Mononuclear cell (primary cell): ENCODE results near the gene IL17RD. TPM values are rescaled to one million over a fixed set of nuclear protein-coding genes. Genes with fewer than 3 reads are reported as not detected.

Source experiments
- H3K27me3 ChIP-seq: 2 replicates; pipeline ENCODE4 v1.6.0; 2011; ENCODE audit warnings: low read length, control low read depth; ENCODE audit not compliant: insufficient read depth
- H3K4me1 ChIP-seq: 2 replicates; pipeline ENCODE4 v1.5.1; 2011; ENCODE audit warnings: mild to moderate bottlenecking, low read length, control low read depth; ENCODE audit not compliant: insufficient read depth
- H3K4me3 ChIP-seq: 2 replicates; pipeline ENCODE4 v1.5.1; 2011; ENCODE audit warnings: mild to moderate bottlenecking, low read length, moderate library complexity
- H3K9me3 ChIP-seq: 2 replicates; pipeline ENCODE4 v1.5.1; 2011; ENCODE audit warnings: low read depth, mild to moderate bottlenecking, control low read depth, low read length
- total RNA-seq: library from RNA; depleted of rRNA; stranded (reverse); fragments of >200 nt; gene quantifications from one replicate; pipeline ENCODE4 v1.2.3, GENCODE V29; 2012

Gene IL17RD
- total RNA-seq, 1 donor = under 0.01 TPM

DNA sequence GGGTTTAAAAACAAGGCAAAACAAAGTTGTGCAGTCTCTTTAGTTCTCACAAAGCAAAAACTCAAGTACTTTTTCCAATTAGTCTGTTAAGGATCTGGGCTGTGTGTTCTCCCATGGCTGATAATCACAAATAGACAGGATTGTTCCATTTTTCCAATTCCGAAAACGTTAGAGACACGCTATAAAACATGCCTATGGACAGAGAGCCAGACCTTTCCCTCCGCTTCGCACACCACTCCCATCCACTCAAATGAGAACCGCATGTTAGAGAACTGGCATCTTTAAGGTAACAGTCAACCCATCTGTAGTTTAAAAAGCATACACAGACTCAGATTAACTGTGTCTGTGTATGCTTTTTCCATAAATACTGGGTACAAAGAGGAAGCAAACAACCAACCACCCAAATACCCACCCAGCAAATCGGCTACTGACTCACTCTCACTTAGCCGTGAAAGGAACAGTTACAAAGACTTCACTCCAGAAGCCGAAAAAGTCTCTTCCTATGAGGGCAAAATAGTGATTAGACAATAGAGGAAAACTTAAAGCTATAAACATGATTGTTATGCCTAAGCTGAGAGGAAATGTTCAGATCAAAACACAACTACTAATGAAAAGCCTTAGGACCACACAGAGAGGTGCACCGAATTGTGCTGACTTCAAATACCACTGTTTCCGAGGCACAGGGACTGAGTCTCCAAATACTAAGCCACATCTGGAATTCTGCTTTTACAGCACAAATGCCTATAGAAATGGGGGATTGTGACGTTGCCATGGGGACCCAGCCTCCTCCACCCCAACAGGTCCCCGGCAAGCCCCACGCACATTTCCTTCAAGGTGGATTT, 36.1 kb downstream of the IL17RD start:
- H3K9me3 ChIP-seq = no peaks in the 10 kb centered on the region
- H3K4me1 ChIP-seq = no peaks in the 10 kb centered on the region
- H3K4me3 ChIP-seq = no peak overlapping the region
- no peaks in the 10 kb centered on the region for H3K27me3 ChIP-seq

DNA sequence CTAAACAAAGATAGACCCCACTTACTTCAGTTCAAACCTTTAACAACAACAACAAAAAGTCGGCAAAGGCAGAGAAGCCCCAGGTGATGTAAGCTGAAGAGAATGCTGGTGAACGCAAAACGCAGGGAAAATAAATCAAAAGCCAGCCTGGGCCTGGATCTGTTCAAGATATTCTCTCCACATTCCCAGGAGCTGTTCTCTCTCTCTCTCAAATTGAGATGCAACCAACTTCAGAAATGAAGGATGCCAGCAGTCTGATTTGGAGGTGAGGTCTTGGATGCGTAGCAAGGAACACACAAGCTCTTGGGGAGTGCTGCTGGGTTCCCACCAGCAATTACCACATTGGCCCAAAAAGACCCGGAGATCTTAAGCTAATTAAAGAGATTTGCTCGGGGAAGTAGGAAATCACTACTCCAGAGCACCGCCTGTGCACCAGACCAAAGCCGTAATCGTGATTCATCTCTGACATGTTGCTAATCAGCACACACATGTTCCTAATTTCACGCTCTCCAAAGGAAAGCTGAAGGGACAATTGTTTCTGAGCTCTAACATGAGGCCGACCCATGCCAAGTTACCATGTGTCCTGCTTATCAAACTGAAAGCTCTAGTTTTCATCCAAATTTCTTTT, 37.1 kb downstream of the IL17RD start:
- Histone ChIP-seq H3K4me3 (no peak overlapping the region), H3K4me1 (no peaks in the 10 kb centered on the region), H3K27me3 (no peaks in the 10 kb centered on the region), H3K9me3 (no peaks in the 10 kb centered on the region)

DNA sequence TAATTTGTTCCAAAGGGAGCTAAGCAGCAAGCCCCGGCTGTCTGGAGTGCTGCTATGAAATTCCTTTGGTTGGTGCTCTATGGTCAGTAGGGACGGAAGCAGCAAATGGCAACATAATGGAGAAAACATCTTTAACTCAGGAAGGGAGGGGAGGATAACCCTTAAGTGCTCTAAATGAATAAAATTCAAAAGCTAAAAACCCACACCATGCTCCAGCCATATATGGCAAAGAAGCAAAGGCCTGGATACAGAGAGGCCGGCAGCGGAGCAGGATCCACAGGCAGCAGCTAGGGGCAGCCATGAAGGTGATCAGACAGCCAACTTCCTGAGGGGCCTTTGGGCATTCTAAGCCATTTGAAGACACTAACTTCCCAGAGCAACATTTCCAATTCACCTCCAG, 38.9 kb downstream of the IL17RD start:
- Histone ChIP-seq H3K4me1 (no peaks in the 10 kb centered on the region), H3K9me3 (no peaks in the 10 kb centered on the region), H3K4me3 (no peak overlapping the region), H3K27me3 (no peaks in the 10 kb centered on the region)

DNA sequence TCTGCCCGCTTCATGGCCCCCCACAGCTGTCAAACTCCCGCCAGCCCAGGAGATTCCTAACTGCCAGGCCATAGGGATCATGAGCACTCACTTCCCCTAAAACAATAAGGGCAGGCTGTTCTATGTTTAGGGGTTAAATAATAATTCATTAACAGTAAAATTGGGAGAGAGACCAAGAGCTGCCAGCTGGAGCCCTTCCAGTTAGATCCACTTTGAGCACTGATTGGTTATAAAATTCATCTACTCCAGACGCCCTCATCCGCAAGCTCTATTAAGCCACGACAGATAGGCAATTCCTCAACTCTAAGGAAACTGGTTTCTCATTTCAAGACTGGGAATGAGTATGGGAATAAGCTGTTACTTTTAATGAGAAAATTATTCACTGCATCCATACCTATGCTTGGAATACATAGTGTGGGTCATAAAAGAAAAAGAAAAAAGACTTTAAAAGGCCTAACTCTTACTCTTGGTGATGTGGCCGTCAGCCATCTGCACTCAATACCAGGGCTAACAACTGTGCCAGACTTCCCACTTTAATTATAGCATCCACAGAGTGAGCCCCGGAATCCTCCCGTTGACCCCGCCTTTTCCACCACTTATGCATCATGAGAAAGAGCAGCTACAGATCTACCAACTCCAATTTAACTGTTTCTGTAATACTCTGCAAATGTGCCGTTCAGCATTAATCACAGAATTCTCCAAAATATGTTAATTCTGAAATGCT, 44.5 kb downstream of the IL17RD start:
- no peaks in the 10 kb centered on the region for H3K4me1 ChIP-seq
- H3K9me3 ChIP-seq = no peaks in the 10 kb centered on the region
- no peak overlapping the region for H3K4me3 ChIP-seq
- no peaks in the 10 kb centered on the region for H3K27me3 ChIP-seq

DNA sequence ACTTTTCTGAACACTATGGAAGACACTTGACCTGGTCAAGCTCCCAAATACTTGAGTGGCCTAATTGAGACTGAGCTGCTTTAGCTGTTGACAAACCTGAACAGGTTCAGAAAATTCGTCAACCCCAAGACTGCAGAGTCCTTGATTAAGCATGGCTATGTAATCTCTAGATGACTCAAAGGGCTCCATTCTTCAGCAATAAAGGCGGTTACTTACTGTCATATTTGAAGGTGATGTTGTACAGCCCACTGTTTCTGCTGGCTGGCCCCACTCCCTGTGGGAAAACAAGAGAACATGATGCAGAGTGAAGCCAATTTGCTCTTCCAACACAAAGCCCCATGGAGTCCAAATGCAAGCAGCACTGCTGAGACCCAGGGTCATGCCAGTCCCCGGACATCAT, 45.1 kb downstream of the IL17RD start:
- Histone ChIP-seq H3K27me3 (no peaks in the 10 kb centered on the region), H3K9me3 (no peaks in the 10 kb centered on the region), H3K4me3 (no peak overlapping the region), H3K4me1 (no peaks in the 10 kb centered on the region)

DNA sequence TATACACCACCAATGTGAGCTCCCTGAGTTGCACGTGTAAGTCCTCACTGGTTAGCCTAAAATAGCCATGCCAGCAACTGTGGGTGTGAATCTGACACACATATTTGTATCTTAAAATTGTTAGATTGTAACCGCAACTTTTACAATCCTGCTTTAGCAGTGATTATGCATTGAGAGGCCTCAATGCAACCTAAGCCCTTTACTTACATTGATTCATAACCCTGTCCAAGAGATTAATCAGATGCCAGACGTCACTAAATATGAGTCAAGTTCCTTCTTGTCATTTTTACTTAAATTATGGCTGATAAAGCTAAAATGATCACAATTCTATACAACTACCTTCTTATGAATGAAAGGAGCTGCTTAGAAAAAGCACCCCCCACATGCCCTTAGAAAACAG, 46.9 kb downstream of the IL17RD start:
- Histone ChIP-seq H3K9me3 (no peaks in the 10 kb centered on the region), H3K4me3 (no peak overlapping the region), H3K27me3 (no peaks in the 10 kb centered on the region), H3K4me1 (no peaks in the 10 kb centered on the region)

DNA sequence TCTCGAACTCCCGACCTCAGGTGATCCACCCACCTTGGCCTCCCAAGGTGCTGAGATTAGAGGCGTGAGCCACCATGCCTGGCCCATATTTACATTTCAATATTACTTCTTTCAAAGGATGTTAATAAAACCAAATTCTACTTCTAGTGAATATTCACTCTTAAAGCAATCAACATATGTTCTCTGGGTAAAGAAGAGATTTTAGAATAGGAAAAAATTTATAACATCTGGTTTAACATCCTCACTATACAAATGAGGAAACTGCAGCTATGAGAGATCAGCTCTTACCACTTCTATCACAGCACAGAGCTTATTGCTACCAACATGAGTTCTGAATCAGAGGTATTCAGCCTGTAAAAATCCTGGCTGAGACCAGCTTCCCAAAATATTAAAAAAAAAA, 48.7 kb downstream of the IL17RD start:
- Histone ChIP-seq H3K4me1 (no peaks in the 10 kb centered on the region), H3K4me3 (no peak overlapping the region), H3K9me3 (no peaks in the 10 kb centered on the region), H3K27me3 (no peaks in the 10 kb centered on the region)

DNA sequence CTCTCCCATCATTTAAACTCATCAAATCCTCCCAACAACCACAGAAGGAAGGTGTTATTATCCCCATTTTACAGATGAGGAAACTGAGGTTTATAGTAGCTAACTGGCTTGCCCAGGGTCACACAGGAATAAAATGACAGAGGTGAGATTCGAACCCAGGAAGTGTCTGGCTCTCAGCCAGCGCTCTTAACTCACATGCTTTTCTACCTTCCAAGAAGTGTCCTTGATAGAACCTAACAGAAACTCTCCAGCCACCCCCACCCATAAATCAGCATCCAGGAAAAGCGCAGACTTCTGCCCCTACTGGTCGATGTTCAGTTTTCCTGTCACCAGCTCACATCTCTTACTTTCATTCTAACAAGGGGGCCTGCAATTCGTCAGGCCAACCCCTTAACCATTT, 52.9 kb downstream of the IL17RD start:
- Histone ChIP-seq H3K9me3 (no peaks in the 10 kb centered on the region), H3K4me1 (no peaks in the 10 kb centered on the region), H3K27me3 (no peaks in the 10 kb centered on the region), H3K4me3 (no peak overlapping the region)

DNA sequence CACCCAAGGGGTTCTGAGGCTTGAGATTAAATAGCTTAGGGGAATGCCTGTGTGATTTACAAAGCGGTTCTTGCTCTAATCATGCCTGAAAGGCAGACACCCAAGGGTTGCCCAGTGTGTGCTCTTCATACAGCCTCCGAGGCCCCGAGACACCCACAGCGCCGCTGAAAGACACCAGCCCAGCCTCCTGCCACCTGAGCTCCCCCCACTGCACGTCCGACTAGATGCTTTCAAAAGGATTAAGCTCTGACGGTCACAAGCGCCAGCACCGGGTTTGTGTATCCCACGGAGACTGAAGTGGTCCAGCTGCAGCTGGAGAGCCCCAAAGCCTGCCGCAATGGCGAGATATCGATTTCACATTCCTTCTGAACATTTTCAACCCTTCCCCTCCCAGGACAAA, 54.4 kb downstream of the IL17RD start:
- no peak overlapping the region for H3K4me3 ChIP-seq
- H3K27me3 ChIP-seq = no peaks in the 10 kb centered on the region
- no peaks in the 10 kb centered on the region for H3K4me1 ChIP-seq
- H3K9me3 ChIP-seq = no peaks in the 10 kb centered on the region

DNA sequence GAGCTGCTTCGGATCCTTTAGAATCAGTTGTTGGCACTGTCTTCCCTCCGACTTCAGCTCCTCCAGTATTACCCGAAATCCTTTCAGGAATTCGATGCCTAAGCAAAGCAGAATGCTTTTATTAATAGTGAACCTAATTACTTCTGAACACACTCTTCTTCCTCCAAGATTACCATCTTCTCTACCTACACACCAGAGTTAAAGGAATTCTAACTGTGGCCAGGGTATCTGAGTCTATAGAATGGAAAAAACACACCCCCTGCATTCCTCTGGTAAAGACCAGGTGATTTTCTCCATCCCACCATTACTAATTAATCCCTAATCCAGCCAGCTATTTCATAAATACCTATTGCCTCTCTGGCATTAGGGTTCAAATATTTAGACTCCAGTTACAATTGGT, 54.9 kb downstream of the IL17RD start:
- Histone ChIP-seq H3K27me3 (no peaks in the 10 kb centered on the region), H3K4me1 (no peaks in the 10 kb centered on the region), H3K4me3 (no peak overlapping the region), H3K9me3 (no peaks in the 10 kb centered on the region)

DNA sequence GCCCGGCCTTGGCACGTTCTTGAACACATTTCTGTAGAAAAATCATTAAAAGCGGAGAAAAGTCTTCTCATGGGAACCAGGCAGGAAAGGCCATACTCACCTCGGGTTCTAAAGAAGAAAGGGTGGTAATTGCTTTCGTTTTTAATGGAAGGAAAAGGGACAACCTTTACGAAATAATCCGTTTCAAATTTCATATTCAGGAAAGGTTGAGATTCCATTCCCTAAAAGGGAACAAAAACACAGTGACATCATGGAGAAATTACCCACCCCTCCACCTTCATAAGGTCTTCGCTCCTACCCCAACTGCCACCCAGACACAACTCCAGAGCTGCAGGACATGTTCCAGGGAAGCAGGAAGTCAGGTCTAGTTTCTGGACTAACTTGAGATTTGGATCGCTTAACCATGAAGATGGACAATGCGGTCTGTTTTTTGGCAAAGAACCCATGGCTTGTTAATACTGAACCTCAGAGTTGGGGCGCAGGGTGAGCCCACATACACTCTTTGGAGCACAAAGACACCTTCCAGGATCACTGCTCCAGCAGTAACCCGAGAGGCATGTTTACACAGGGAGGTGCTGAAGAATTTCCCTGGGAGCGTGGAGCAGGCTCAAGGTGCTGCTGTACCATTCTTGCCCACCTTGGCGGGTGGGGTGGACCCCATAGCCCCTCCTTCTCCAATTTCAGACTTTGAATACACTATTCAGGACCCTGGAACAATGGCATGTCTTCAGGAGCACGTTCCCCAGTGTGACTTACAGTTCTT, 55.5 kb downstream of the IL17RD start:
- H3K9me3 ChIP-seq = no peaks in the 10 kb centered on the region
- H3K27me3 ChIP-seq = no peaks in the 10 kb centered on the region
- no peaks in the 10 kb centered on the region for H3K4me1 ChIP-seq
- H3K4me3 ChIP-seq = no peak overlapping the region

DNA sequence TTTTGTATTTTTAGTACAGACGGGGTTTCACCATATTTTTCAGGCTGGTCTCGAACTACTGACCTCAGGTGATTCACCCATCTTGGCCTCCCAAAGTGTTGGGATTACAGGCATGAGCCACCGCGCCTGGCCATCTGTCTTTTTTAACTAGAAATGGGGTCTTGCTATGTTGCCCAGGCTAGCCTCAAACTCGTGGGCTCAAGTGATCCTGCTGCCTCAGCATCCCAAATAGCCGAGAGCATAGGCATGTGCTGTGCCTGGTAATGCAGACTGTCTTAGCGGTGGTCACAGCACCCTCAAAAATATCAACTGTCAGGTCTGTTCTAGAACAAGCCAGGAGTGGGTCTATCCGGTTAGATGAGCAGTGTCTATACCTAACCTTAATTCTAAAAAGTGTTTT, 56.5 kb downstream of the IL17RD start:
- Histone ChIP-seq H3K9me3 (no peaks in the 10 kb centered on the region), H3K27me3 (no peaks in the 10 kb centered on the region), H3K4me1 (no peaks in the 10 kb centered on the region), H3K4me3 (no peak overlapping the region)

DNA sequence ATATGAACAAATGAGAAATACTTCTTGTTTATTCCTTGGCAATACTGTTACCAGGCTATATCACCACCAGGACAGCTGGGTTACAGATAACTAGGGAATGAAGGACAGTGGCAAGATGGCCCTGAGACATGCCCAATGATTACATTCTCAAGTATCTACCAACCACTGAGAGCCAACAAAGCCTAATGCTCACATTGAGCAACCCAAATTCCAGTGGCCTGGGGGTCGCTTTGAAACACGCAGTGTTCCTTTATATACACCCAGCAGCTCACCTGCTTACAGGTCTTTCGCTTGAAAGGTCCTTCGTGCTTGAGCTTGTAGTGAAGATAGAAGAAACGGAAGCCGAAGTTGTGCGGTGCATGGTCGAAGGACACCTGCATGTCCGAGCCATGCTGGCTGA, 59.6 kb downstream of the IL17RD start:
- H3K4me3 ChIP-seq = no peak overlapping the region
- H3K27me3 ChIP-seq = no peaks in the 10 kb centered on the region
- no peaks in the 10 kb centered on the region for H3K4me1 ChIP-seq
- no peaks in the 10 kb centered on the region for H3K9me3 ChIP-seq

DNA sequence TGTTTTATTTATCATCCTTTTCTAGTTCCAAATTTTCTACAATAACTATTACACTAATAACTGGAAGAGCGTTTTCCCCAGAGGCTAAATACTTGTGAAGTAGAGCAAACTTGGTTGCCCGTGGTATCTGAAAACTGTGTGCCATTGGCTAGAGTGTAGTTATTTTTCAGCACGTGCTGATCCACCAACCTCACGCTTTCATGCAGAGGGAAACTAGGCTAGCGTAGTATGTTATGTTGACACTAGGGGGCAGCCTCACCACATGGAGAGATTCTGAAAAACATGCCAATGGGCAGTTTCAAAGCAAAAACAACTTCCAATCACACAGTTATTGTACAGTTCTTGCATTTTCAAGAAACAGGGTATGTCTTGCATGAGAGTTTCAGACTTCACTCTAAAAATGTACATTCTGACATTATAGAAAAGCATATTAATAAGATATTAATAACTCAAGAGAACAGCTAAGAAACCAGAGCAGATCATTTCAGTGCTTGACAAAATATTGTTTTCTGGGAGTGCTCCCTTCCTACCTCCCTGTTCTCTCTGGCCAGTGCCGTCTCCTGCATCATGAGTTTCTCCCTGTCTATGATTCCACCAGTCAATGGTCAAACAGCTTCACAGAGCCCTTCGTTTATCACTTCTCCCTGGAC, 65.0 kb downstream of the IL17RD start:
- Histone ChIP-seq H3K4me3 (no peak overlapping the region), H3K9me3 (no peaks in the 10 kb centered on the region), H3K27me3 (no peaks in the 10 kb centered on the region), H3K4me1 (no peaks in the 10 kb centered on the region)
